SK-N-MC (cell line): ENCODE data around the gene GPR132.

ENCODE experiments used
- EZH2 ChIP-seq: fragments of 200-600 bp; sonication (generic); IDR thresholded peaks from one replicate; pipeline ENCODE4 v1.6.1; 2017; ENCODE audit warnings: antibody characterized with exemption
- FOXP2 ChIP-seq: optimal IDR thresholded peaks from 2 replicates; pipeline ENCODE3; 2011; ENCODE audit warnings: mild to moderate bottlenecking, moderate library complexity; ENCODE audit not compliant: insufficient read depth; ENCODE audit errors: extremely low read length, control extremely low read depth
- POLR2AphosphoS5 ChIP-seq: IDR thresholded peaks from 2 replicates; pipeline ENCODE4 v1.6.1; 2012; ENCODE audit warnings: mild to moderate bottlenecking, low read depth, low read length, borderline replicate concordance

DNA sequence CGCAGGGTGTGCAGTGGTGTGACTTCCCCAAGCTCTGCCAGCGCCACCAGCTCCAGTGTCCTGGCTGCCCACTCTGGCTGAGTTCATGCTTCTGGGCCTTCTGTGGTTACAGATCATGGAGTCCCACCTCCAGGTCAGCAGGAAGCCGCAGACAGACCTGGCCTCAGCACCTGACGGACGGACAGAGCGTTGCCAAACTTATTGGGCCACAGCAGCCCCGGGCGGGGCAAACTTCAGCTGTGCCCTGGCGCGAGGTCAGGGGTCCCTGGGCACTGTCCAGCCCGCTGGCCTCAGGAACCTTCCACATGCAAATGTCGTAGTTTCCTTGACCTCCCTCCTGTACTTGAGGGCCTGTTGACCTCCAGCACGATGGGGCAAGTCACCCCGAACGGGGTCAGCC is 11.2 kb downstream of the GPR132 start:
- TF ChIP-seq EZH2 (no peak), POLR2AphosphoS5 (no peak), FOXP2 (no peak)
